PFSK-1 (cell line): ENCODE data around the gene PNPLA7.

Source experiments
- FOXP2 ChIP-seq: optimal IDR thresholded peaks from 2 replicates; pipeline ENCODE3; 2011; ENCODE audit warnings: borderline replicate concordance, control low read depth, inconsistent platforms; ENCODE audit not compliant: insufficient read depth; ENCODE audit errors: extremely low read length, extremely low read depth
- POLR2AphosphoS5 ChIP-seq: IDR thresholded peaks from 2 replicates; pipeline ENCODE4 v1.6.1; 2012; ENCODE audit warnings: low read depth, mild to moderate bottlenecking, control low read depth, low read length, moderate library complexity
- REST ChIP-seq, 2 experiments: IDR thresholded peaks; 2 replicates each; pipeline versions ENCODE4 v1.6.1 to v1.8.0; 2011 to 2012; ENCODE audit warnings: low read depth in 2 of 2, low read length in 2 of 2, control low read depth in 1 of 2, inconsistent platforms in 1 of 2, mild to moderate bottlenecking in 1 of 2, moderate library complexity in 1 of 2; ENCODE audit not compliant: insufficient read depth in 1 of 2
- SIN3A ChIP-seq: IDR thresholded peaks from 2 replicates; pipeline ENCODE4 v1.6.1; 2012; ENCODE audit warnings: mild to moderate bottlenecking, low read length, moderate library complexity, borderline replicate concordance; ENCODE audit not compliant: insufficient read depth
- TAF1 ChIP-seq: IDR thresholded peaks from 2 replicates; pipeline ENCODE4 v1.6.1; 2012; ENCODE audit warnings: low read length, control low read depth, borderline replicate concordance; ENCODE audit not compliant: insufficient read depth

Gene PNPLA7

DNA sequence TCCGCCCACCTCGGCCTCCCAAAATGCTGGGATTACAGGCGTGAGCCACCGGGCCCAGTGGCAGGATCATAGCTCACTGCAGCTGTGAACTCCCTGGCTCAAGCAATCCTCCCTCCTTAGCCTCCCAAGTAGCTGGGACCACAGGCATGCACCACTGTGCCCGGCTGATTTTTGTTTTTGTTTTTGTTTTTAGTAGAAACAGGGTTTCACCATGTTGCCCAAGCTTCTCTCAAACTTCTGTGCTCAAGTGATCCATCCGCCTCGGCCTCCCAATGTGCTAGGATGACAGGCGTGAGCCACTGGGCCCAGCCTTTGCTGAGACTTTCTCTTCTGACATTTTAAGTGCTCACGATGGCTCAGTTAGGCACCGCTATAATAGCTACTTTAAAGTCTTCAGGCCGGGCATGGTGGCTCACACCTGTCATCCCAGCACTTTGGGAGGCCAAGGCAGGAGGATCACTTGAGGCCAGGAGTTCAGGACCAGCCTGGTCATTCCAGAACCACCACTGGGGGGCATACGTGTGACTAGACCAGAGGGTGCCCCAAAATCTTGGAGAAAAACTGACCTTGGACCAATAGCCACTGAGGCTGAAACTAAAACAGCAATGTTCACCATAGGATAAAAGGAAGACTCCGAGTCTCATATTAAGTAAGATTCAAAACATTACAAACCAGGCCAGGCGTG is 106.0 kb downstream of the PNPLA7 start:
- no peak for TF ChIP-seq FOXP2
- no peak for TF ChIP-seq POLR2AphosphoS5
- TF ChIP-seq REST (IDR thresholded peaks at IDR 0.05; ENCODE audit: insufficient read depth in 1 of 2, low read depth in 2 of 2, low read length in 2 of 2) = no peak
- no peak for TF ChIP-seq TAF1
- TF ChIP-seq SIN3A = no peak

DNA sequence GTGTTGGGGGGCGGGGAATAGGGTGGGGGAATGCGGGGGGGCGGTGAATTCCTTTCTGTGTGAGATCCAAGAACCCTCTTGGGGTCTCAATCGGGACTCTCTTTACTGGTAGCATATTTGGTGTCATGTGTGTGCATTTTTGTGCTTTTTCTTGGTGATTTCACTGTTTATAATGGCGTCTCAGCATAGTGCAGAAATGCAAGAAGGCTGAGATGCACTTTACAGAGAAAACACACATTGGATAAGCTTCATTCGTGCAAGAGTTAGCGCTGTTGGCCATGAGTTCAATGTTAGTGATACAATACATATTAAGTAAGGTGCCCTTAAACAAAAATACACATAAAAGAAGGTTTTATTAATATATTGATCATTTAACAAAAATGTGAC is 108.3 kb downstream of the PNPLA7 start:
- TF ChIP-seq SIN3A = no peak
- TF ChIP-seq FOXP2 = no peak
- no peak for TF ChIP-seq REST (IDR thresholded peaks at IDR 0.05; ENCODE audit: insufficient read depth in 1 of 2, low read depth in 2 of 2, low read length in 2 of 2)
- TF ChIP-seq TAF1 = no peak
- no peak for TF ChIP-seq POLR2AphosphoS5

DNA sequence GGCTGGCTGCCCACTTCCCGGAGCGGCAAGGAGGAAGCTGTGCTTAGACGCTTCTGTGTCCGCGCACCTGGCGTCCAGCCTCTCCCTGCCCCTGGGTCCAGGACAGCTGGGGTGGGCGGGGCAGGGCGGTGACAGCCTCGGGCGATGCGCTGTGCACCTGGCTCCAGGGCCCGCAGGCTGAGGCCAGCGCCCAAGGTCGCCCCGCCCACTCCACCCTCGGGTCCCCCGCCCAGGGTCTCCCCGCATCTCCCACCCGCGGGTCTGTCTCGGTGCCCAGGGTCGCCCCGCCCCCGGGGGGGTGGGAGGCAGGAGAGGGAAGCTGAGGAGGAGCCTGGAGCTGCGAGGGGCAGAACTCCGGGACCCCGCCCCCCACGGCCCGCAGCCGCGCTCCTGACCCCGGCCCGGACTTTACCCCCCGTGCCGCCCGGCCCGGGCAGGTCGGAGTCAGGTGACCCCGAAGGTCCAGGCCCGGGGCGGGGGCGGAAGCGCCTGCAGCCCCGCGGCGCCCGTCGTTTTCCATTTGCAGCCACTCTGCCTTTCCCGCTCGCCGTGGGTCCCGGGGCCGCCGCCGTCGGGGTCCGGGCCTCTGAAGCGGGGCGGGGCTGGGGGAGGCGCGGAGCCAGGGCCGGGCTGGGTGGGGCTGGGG is 108.8 kb downstream of the PNPLA7 start, which contains the start of gene ENTPD8:
Gene ENTPD8, minus strand, starts transcription at position 69 of the 646 bp plus-strand sequence. CDS start 3,072 bp downstream, outside the sequence.
- no peak for TF ChIP-seq REST (IDR thresholded peaks at IDR 0.05; ENCODE audit: insufficient read depth in 1 of 2, low read depth in 2 of 2, low read length in 2 of 2)
- no peak for TF ChIP-seq POLR2AphosphoS5
- TF ChIP-seq FOXP2 = no peak
- TF ChIP-seq SIN3A = no peak; the same call in 1 of the 2 replicates

- TF ChIP-seq POLR2AphosphoS5 (no peak), SIN3A (no peak), TAF1 (no peak), REST (IDR thresholded peaks at IDR 0.05; ENCODE audit: insufficient read depth in 1 of 2, low read depth in 2 of 2, low read length in 2 of 2) (no peak), FOXP2 (no peak)
Measured at GRCh38 chr9:137439158-137439714, 111.0 kb downstream of the PNPLA7 start.
